Kidney (tissue), 14 donors: Measurements from ENCODE around the gene CRYBA4. TPM values are rescaled to one million over a fixed set of nuclear protein-coding genes. Genes with fewer than 3 reads are reported as not detected.
A peak's percentile ranks its signal among the peaks of the same experiment; 100 is the strongest.

Experiments used
- DNase-seq, 5 donors: peaks; one replicate each; pipeline ENCODE4 v3.0.0-alpha.2; 2013 to 2020
- FAIRE-seq: peaks from 2 replicates; lab custom pipeline; 2012; peaks lifted over from hg19 to GRCh38; lab: Jason Lieb, UNC
- H3K27ac ChIP-seq, 2 donors: one replicate each; pipeline ENCODE4 v1.7.0; 2013; ENCODE audit warnings: low read depth in 2 of 2, low read length in 2 of 2, inconsistent platforms in 1 of 2
- H3K27me3 ChIP-seq: one replicate; pipeline ENCODE4 v1.7.1; 2013; ENCODE audit warnings: low read length, inconsistent platforms; ENCODE audit not compliant: control insufficient read depth, insufficient read depth
- H3K36me3 ChIP-seq, 3 donors: one replicate each; pipeline versions ENCODE4 v1.7.0 to v1.7.1; 2013; ENCODE audit warnings: low read length in 3 of 3, control low read depth in 1 of 3, inconsistent platforms in 1 of 3; ENCODE audit not compliant: insufficient read depth in 3 of 3, control insufficient read depth in 2 of 3
- H3K4me1 ChIP-seq, 3 donors: one replicate each; pipeline versions ENCODE4 v1.7.0 to v1.7.1; 2013; ENCODE audit warnings: low read length in 3 of 3, inconsistent platforms in 1 of 3, low read depth in 1 of 3; ENCODE audit not compliant: control insufficient read depth in 2 of 3, insufficient read depth in 2 of 3
- H3K4me3 ChIP-seq, 3 donors: one replicate each; pipeline versions ENCODE4 v1.7.0 to v1.8.1; 2013; ENCODE audit warnings: low read length in 3 of 3, control low read depth in 1 of 3, inconsistent platforms in 1 of 3
- H3K9ac ChIP-seq, 3 donors: one replicate each; pipeline versions ENCODE4 v1.7.0 to v1.7.1; 2013; ENCODE audit warnings: low read length in 3 of 3, control low read depth in 1 of 3, inconsistent platforms in 1 of 3
- H3K9me3 ChIP-seq, 3 donors: one replicate each; pipeline versions ENCODE4 v1.7.0 to v1.7.1; 2013; ENCODE audit warnings: low read length in 3 of 3, control low read depth in 1 of 3, inconsistent platforms in 1 of 3; ENCODE audit not compliant: control insufficient read depth in 2 of 3, insufficient read depth in 1 of 3
- intact Hi-C: fragments of 100-400 bp; cut with DNase I; formaldehyde crosslinking; loops from one replicate; pipeline ENCODE4 v1.11.1; 2022
- polyA plus RNA-seq: library from polyadenylated mRNA; stranded (reverse); fragments of 350-450 nt; fragmentation: Illumina TruSeq; extraction: RNeasy Lipid Tissue Mini Kit (QIAGEN cat#74804); gene quantifications from one replicate; pipeline ENCODE4 v1.2.3, GENCODE V29; 2014; ENCODE audit warnings: low read depth, low replicate concordance; ENCODE audit not compliant: insufficient read depth
- total RNA-seq: library from RNA; stranded (reverse); fragmentation: NEBNext Ultra II Directional; extraction: Animal tissue kit (Norgen Biotek cat#: 25700); gene quantifications from one replicate; pipeline ENCODE4 v1.2.1, GENCODE V29; 2021
- TF ChIP-seq, protein P1 (sequence below): IDR thresholded peaks from 3 replicates; pipeline ENCODE4 v1.5.1; 2012; ENCODE audit warnings: mild to moderate bottlenecking, moderate library complexity, borderline replicate concordance; ENCODE audit not compliant: insufficient read depth; ENCODE audit errors: extremely low read depth
- donor health status: control.
- donor health status: control.
- donor health status: control.
- donor health status: control.
- donor health status: control.
- donor health status: DM: yes; HTN: yes; CAD: no.
- donor health status: Normal renal cell carcinoma (clear cell type).

CRYBA4 gene
- total and polyA plus RNA-seq, 2 donors from 2014 or later, result 0.41 TPM; not detected in 1

DNA sequence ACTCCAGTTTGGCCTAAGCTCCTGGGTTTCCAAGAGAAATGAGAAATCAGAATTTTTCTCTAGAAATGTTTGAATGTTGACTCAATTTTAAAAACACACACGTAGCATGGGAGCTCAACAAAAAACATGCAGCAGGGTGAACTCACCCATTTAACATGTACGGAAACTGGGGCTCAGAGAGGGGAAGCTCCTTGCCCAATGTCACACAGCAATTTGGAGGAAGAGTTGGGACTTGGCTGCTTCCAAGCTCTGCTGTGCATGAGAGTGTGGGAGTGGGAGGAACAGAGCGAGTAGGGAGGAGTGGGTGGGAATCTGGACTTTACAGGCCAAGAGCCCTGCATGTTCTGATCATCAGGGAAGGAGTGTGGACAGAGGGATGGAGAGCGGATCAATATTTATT is 37.8 kb upstream of the CRYBA4 start:
- Histone ChIP-seq H3K27me3 (no peaks in the 10 kb centered on the region), H3K9ac (no peak overlapping the region), H3K4me3 (no peak overlapping the region), H3K27ac (no peak overlapping the region), H3K36me3 (peaks cover 0 to 4% (median 0%) of the 10 kb centered on the region in 3 donors), H3K9me3 (no peaks in the 10 kb centered on the region), H3K4me1 (peaks cover 0 to 4% (median 0%) of the 10 kb centered on the region in 3 donors)
- TF ChIP-seq, protein P1, sequence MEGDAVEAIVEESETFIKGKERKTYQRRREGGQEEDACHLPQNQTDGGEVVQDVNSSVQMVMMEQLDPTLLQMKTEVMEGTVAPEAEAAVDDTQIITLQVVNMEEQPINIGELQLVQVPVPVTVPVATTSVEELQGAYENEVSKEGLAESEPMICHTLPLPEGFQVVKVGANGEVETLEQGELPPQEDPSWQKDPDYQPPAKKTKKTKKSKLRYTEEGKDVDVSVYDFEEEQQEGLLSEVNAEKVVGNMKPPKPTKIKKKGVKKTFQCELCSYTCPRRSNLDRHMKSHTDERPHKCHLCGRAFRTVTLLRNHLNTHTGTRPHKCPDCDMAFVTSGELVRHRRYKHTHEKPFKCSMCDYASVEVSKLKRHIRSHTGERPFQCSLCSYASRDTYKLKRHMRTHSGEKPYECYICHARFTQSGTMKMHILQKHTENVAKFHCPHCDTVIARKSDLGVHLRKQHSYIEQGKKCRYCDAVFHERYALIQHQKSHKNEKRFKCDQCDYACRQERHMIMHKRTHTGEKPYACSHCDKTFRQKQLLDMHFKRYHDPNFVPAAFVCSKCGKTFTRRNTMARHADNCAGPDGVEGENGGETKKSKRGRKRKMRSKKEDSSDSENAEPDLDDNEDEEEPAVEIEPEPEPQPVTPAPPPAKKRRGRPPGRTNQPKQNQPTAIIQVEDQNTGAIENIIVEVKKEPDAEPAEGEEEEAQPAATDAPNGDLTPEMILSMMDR, result no peak
- intact Hi-C loops, result no loop called here
- FAIRE-seq, result no peak
- DNase-seq, result peak in 1 of 5 donors; percentile 9

DNA sequence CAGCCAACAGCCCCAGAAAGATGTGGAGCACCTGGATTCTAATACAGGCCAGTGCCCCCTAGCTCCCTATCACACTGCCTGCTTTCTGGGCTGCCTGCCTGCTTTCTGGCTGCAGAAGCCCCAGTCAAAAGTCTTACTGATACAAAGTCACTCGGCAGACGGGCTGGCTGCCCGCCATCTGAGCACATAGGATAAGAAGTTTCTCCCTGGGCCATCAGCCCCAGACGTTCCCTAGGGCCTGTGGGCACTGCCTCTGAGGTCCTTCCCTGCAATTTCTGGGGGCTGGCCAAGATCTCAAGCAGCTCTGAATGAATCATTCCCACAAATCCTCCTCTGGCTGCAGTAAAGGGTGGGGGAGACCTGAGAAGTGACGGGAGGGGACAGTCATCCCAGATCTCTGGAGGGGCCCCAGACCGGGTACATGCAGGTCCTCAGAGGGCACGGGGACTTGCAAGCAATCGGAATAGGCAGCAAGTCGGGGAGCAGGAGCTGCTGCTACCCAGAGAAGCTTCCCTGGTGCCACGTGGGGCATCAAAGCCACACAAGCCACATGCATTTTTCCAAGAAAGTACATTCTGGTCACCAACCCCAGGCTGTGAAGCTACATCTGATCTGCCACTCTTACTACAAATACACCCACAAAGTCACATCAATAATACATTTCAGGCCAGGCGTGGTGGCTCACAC is 36.5 kb upstream of the CRYBA4 start:
- intact Hi-C loops, result no loop called here
- DNase-seq (no peak), FAIRE-seq (no peak)
- TF ChIP-seq, protein P1, result no peak
- Histone ChIP-seq H3K36me3 (peaks cover 0 to 4% (median 0%) of the 10 kb centered on the region in 3 donors), H3K4me1 (peaks cover 0 to 3% (median 0%) of the 10 kb centered on the region in 3 donors), H3K27ac (no peak overlapping the region), H3K27me3 (no peaks in the 10 kb centered on the region), H3K9me3 (no peaks in the 10 kb centered on the region), H3K9ac (peak overlapping the region in 1 of 3 donors; percentile 10), H3K4me3 (no peak overlapping the region)

DNA sequence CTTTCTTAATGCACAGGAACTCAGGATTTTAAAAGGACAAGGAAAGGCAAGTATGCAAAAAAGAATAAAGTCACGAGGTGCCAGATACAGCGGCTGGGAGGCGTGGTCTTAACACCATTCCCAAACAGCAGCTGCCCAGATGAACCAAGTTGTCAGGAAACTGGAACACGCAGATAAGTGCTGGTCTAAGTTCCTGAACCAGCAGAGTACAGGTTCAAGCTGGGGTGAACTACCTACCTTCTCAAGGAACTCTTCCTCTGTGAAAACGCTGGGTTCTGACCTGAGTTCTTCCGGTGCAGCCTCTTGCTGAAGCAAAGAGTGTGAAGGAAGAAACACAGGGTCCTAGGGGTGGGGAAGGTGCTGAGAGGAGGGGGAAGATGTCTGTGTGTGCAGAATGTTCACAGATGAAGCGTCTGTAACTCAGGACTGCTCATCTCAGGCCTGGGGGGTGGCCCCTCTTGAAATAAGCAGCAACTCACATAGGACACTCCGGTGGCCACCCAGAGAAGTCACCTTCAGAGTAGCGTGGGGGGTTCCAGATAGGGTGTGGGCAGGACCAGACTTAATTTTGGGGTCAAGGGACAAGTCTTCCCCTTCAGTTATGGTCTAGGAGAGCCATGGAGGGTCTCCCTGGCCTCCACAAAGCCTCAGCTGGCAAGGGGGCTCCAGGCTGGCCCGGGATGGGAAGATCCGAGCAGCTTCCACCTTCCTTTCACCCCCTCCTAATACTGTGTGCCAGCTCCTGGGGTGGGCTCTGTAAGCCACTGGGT is 35.0 kb upstream of the CRYBA4 start:
- TF ChIP-seq, protein P1, result no peak
- peaks cover 0 to 4% (median 0%) of the 10 kb centered on the region in 3 donors for H3K36me3 ChIP-seq
- FAIRE-seq, result no peak
- H3K4me3 ChIP-seq, result no peak overlapping the region
- no peaks in the 10 kb centered on the region for H3K27me3 ChIP-seq
- H3K9ac ChIP-seq, result peak overlapping the region in 1 of 3 donors; percentile 26
- no peaks in the 10 kb centered on the region for H3K9me3 ChIP-seq
- peak overlapping the region; percentile 57 to 71 for H3K27ac ChIP-seq
- peak in 2 of 5 donors; percentile 41 to 57 for DNase-seq
- intact Hi-C loops, result no loop called here
- peaks cover 0 to 6% (median 5%) of the 10 kb centered on the region in 3 donors for H3K4me1 ChIP-seq
